HG03108 (cell line): ENCODE measurements around the gene C11orf86.
"Not testable (repeated sequence)": the region's sequence is repeated elsewhere in the genome, so short reads cannot be mapped to it uniquely, and the experiment has no call there.

Experiments
- ATAC-seq: cut with Tn5 transposase; IDR thresholded peaks from one replicate; pipeline ENCODE4 v1.9.1; 2021; ENCODE audit warnings: moderate library complexity; ENCODE audit not compliant: unreplicated experiment

C11orf86 gene

GRCh38 chr11:66974724-66975404 is at the start of gene C11orf86:
Gene C11orf86, plus strand, starts transcription at chr11:66975304. Its CDS starts 59 bp downstream, at chr11:66975363.
- ATAC-seq = no peak

- no peak for ATAC-seq
These were observed 45.4 kb upstream of the C11orf86 start for GRCh38 chr11:66929753-66930152.

- ATAC-seq = no peak
These were observed 42.6 kb upstream of the C11orf86 start for GRCh38 chr11:66932543-66932942.

GRCh38 chr11:66933531-66933930 is 41.6 kb upstream of the C11orf86 start:
- ATAC-seq = no peak

- ATAC-seq = no peak
These were observed 39.9 kb upstream of the C11orf86 start for GRCh38 chr11:66934950-66935779.

- ATAC-seq = no peak
These were observed 38.8 kb upstream of the C11orf86 start for GRCh38 chr11:66936311-66936711.

- no peak for ATAC-seq
These were observed 37.8 kb upstream of the C11orf86 start for GRCh38 chr11:66937193-66937733.

GRCh38 chr11:66938582-66939135 is 36.4 kb upstream of the C11orf86 start:
- no peak for ATAC-seq

- ATAC-seq = no peak
These were observed 25.0 kb upstream of the C11orf86 start for GRCh38 chr11:66950112-66950535.

GRCh38 chr11:66951135-66951534 is 24.0 kb upstream of the C11orf86 start:
- ATAC-seq = no peak

GRCh38 chr11:66951927-66952337 is 23.2 kb upstream of the C11orf86 start:
- ATAC-seq = no peak

GRCh38 chr11:66953081-66953833 is 21.8 kb upstream of the C11orf86 start:
- no peak for ATAC-seq

- no peak for ATAC-seq
These were observed 18.3 kb upstream of the C11orf86 start for GRCh38 chr11:66956689-66957290.

GRCh38 chr11:66957971-66958231 is 17.2 kb upstream of the C11orf86 start:
- no peak for ATAC-seq

- peak; percentile 95 for ATAC-seq
These were observed 16.7 kb upstream of the C11orf86 start, which contains the start of gene PC for GRCh38 chr11:66958232-66958955. Gene PC, minus strand, starts transcription at chr11:66958383. Its CDS starts 86,224 bp downstream, at chr11:66872159.

GRCh38 chr11:66958956-66959274 is 16.2 kb upstream of the C11orf86 start:
- no peak for ATAC-seq

GRCh38 chr11:66961691-66962213 is 13.4 kb upstream of the C11orf86 start:
- ATAC-seq = not testable (repeated sequence)

GRCh38 chr11:66962247-66962646 is 12.9 kb upstream of the C11orf86 start:
- no peak for ATAC-seq

GRCh38 chr11:66962801-66963200 is 12.3 kb upstream of the C11orf86 start:
- no peak for ATAC-seq

- no peak for ATAC-seq
These were observed 10.6 kb upstream of the C11orf86 start for GRCh38 chr11:66964495-66964894.
